ENCODE results near the gene ROBO1.

ROBO1 gene

DNA sequence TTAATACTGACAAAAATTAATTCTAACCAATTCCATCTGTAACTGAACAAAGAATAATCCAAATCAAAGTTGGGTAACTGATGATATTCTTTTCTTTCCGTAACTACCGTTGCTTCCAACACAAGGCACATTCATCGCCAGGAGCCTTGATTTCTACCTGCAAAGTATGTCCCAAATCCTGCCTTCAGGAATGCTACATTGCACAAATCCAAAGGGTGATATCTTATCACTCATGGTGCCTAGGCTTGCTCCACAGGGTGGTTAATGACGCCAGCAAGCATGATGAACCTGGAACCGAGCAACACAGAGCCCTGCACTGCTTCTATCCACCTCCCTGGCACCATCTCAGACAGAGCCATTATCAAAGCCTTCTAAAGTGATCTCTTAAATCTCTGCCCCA, 772.7 kb downstream of the ROBO1 start:
- DNase-seq (ENCODE audit: insufficient read length, low spot score), result no peak

DNA sequence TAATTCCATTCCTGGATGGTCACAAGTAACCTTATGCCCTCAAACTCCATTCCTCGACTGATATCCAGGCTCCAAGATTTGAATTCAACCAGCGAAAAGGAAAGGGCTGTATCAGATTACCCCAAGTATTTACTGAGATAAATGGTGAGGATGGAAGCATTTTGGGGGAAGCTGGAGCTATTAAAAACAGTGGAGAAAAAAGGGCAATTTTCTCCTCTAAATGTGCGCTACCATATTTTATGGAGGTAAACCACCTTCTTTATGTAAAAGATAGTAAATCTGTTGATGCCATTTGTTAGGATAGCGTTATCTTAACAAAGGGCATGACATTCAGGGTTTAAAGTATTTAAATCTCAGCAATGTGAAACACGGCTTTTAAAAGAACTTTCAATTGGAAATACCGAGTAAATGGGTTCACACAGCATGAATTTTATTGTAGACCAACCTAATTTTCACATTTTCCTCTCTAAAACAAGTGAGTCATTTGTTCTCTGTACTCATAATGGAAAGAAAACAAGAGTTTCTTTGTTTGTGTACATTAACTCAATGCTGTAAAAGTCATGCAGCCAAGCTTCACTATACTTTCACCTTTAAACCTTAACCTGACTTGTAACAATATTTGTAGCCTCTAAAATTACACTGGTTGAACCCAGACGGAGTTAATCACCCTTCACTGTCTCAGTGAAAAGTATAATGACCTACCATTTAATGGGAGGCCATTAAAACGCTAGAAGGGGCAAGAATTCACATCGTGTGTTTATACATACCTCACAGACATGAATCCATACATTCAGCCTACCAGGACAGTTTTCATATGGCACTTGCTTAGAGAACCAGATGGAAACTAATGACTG, 773.4 kb downstream of the ROBO1 start:
- DNase-seq (ENCODE audit: insufficient read length, low spot score) (no peak), FAIRE-seq (no peak)

More for the DNA sequence above, 772.7 kb downstream of the ROBO1 start:
- FAIRE-seq, result no peak

DNA sequence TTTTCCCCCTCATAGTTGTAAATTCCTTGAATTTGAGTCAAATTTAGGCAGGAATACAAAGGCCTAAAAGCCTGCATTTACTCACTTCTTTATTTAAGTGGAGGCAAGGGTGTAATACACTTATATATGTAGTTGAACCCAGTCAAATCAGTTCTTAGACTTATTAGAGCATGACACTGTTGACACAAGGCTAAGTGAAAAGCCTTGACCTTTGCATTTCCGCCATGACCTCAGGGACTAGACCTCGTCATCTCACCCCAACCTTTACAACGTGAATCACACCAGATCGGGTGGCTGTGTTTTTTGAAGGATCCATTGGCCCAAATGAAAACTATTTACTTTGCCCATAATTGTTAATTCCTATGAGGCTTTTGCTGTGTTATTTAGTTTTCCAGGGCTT, 774.4 kb downstream of the ROBO1 start:
- DNase-seq (ENCODE audit: insufficient read length, low spot score), result no peak
- no peak for FAIRE-seq

DNA sequence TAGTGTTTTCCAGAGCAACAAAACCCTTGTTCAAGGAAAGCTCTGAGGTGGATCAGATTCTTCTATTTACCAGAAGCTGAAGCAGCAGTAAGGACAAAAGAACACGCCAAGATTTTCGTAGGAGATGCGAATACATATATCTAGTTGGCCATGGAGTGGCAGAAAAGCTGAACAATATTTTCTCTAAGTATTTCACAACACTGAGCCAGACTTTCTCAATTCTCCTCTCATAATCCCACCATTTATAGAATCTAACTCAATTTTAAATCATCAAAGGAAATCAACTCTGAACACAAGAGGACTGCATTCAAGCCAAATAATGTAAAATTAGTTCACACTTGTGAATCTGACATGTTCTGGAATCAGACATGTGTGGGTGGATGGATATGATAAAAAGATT, 775.0 kb downstream of the ROBO1 start:
- DNase-seq (ENCODE audit: insufficient read length, low spot score), result no peak
- FAIRE-seq, result no peak

DNA sequence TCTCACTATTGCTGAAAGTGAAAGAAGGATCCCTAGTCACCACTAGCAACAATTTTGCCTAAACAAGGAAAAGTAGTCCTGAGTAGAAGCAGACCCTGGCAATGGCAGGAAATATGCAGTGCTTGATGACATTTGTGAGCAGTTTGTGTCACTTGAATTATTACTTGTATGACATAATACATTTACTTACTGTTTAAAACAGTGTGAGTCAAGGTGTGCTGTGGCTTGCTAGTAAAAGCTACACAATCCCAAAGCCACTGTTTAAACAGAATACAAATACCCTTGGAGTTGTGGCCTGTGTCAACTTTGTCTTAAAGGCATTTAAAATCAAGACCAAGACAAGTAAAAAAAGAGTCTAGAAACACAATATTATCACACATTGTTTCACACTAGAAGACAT, 775.4 kb downstream of the ROBO1 start:
- DNase-seq (ENCODE audit: insufficient read length, low spot score) (no peak), FAIRE-seq (no peak)

DNA sequence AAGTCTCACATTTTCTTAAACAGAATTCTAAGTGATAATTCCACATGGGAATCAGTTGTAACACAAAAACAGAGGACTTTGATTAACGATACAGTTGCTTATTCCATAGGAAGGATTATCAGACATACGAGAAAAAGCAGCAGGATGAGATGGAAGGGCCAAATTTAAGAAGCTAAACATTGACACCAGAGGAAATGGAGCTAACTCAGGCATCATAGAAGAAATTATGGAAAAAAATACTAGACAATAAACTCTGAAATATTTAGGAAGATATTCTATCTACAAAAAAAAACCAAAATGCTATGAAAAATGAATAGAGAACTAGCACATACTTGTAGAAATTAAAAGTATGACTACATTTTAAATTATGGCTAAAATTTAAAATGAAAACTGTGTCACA, 776.1 kb downstream of the ROBO1 start:
- DNase-seq (ENCODE audit: insufficient read length, low spot score), result no peak
- no peak for FAIRE-seq

DNA sequence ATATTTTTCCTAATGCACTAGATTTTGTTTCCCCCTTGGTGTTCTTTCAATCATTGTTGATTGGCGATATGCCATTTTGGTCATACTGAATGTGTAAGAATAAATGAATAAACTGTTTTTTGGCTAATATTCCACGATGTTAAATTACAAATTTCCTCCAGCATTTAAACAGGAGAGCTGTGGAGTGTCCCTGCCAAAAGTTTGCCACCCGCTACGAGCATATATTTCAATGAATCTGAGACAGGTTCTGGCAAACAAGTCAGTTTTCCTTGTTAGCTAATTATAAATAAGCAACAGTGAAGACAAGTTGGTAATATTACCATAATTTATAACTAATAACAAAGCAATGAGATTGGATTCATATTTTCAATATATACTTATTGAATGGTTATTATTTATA, 777.6 kb downstream of the ROBO1 start:
- DNase-seq (ENCODE audit: insufficient read length, low spot score) (no peak), FAIRE-seq (no peak)

DNA sequence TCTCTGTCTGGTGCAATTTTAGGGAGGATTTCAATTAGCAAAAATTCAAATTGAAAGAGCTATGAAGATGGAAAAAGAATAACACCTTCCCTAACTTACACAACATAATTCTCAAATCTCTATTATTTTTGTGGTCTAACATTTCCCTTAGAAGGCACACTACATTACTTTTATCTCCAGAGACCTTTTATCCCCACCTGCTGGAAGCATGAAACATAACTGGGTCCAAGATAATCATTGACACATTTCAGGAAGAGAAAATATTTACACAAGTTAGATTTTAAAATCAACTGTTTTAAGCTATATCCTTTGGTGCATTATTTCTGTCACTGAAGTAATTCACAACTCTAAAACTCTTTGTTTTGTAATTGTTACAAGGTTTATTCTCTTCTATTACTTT, 779.5 kb downstream of the ROBO1 start:
- DNase-seq (ENCODE audit: insufficient read length, low spot score) (no peak), FAIRE-seq (no peak)

GRCh38 chr3:78986416-78987101, 781.2 kb downstream of the ROBO1 start:
- no peak for FAIRE-seq
- DNase-seq (ENCODE audit: insufficient read length, low spot score), result no peak

- DNase-seq (ENCODE audit: insufficient read length, low spot score) (no peak), FAIRE-seq (no peak)
Observed at GRCh38 chr3:78985981-78986380, 781.8 kb downstream of the ROBO1 start.

- no peak for DNase-seq (ENCODE audit: insufficient read length, low spot score)
- no peak for FAIRE-seq
Observed at GRCh38 chr3:78979028-78979427, 788.8 kb downstream of the ROBO1 start.

GRCh38 chr3:78978037-78978436, 789.8 kb downstream of the ROBO1 start:
- FAIRE-seq, result no peak
- no peak for DNase-seq (ENCODE audit: insufficient read length, low spot score)

GRCh38 chr3:78977073-78977472, 790.7 kb downstream of the ROBO1 start:
- no peak for FAIRE-seq
- no peak for DNase-seq (ENCODE audit: insufficient read length, low spot score)

DNA sequence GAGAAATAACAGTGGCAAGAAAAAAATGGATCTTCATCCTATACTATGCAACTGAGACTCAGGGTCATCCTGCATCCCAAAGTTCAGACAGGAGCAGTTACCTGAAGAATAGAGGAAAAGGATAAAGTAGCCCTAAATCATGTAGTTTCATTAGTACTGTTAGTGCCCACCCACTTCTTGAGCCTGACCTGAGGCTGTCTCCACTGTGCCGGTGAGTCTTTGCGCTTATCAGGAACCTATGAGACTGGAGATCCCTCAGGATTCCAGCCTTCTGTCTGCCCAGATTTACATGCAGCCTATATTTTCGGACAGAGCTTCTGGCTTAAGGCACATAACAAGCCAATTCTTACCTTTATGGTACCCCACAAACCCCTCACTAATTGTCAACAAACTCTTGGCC, 791.6 kb downstream of the ROBO1 start:
- FAIRE-seq (no peak), DNase-seq (ENCODE audit: insufficient read length, low spot score) (no peak)

GRCh38 chr3:78974181-78974790, 793.5 kb downstream of the ROBO1 start:
- FAIRE-seq (no peak), DNase-seq (ENCODE audit: insufficient read length, low spot score) (no peak)

GRCh38 chr3:78972617-78973301, 795.0 kb downstream of the ROBO1 start:
- FAIRE-seq (no peak), DNase-seq (ENCODE audit: insufficient read length, low spot score) (no peak)

- FAIRE-seq, result no peak
- DNase-seq (ENCODE audit: insufficient read length, low spot score), result no peak
Observed at GRCh38 chr3:78970656-78971055, 797.1 kb downstream of the ROBO1 start.

DNA sequence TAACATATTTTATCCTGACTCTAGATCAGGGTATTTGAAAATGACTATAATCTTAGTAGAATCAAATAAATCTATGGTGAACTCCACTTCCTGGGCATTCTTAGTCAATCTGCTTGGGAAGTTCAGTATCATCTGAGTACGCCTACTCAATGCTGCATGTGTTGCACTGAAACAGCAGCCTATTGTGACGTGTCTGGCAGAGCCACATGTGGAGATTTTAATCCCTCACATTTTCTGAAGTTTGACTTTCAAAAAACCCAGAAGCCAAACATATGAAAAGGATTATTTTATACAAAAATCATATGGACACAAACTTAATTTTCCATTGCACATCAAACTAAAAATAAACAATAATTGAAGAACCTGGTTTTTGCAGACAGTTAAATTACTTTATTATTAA, 798.3 kb downstream of the ROBO1 start:
- no peak for DNase-seq (ENCODE audit: insufficient read length, low spot score)
- no peak for FAIRE-seq

DNA sequence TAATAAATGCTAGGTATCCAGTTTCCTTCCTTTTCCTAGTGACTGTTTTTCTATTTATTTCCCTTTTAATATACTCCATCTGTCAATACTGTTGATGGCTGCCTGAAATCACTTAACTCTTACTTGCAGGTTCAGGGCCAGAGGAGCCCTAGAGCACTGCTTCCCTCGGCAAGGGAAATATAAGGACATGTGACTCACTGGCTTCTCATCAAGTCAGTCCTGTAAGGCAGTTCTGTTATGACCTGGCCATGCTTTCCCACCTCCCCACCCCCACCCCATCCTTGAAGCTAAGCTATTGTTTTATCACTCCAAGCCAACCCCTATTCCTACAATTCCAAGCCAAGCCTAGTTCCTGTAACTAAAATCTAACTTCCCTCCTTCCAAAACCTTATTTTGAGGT, 800.7 kb downstream of the ROBO1 start:
- FAIRE-seq (no peak), DNase-seq (ENCODE audit: insufficient read length, low spot score) (no peak)

- FAIRE-seq (no peak), DNase-seq (ENCODE audit: insufficient read length, low spot score) (no peak)
Observed at GRCh38 chr3:78963771-78964170, 804.0 kb downstream of the ROBO1 start.

- no peak for FAIRE-seq
- no peak for DNase-seq (ENCODE audit: insufficient read length, low spot score)
Observed at GRCh38 chr3:78957456-78957855, 810.3 kb downstream of the ROBO1 start.

All from HTR-8/SVneo (cell line).